Measurements from ENCODE around the gene ARV1.

ARV1 gene

GRCh38 chr1:230978491-230979388 lies at the start of gene ARV1, which contains the start of gene TTC13:
Gene ARV1, plus strand, starts transcription at chr1:230979094. Its CDS starts 12 bp downstream, at chr1:230979106.
Gene TTC13, minus strand, starts transcription at chr1:230978861. Its CDS starts 31 bp downstream, at chr1:230978830.
- peak; percentile 82 to 100 (median 98) for DNase-seq

GRCh38 chr1:230930986-230931385 lies 47.9 kb upstream of the ARV1 start:
- DNase-seq, result no peak

GRCh38 chr1:230935852-230936251 lies 43.0 kb upstream of the ARV1 start:
- DNase-seq, result no peak

DNA sequence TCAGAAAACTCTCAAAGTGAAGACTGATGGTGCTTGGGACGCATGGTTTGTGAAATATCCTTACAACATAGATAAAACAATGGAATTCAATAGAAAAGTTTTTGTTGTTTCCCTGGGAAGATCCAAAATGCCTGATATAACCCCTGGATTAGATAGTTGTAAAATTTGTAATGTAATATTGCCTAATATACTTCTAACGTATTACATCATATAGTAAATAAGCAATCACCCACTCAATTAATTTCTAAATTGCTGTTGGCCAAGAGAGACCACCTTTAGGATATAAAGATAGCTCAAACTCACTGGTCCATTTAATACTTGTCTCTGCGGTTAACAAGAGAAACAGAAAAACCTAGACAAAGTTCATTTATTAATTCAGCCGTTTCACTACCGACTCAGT lies 42.4 kb upstream of the ARV1 start:
- DNase-seq, result no peak

GRCh38 chr1:230937371-230937770 lies 41.5 kb upstream of the ARV1 start:
- no peak for DNase-seq

DNA sequence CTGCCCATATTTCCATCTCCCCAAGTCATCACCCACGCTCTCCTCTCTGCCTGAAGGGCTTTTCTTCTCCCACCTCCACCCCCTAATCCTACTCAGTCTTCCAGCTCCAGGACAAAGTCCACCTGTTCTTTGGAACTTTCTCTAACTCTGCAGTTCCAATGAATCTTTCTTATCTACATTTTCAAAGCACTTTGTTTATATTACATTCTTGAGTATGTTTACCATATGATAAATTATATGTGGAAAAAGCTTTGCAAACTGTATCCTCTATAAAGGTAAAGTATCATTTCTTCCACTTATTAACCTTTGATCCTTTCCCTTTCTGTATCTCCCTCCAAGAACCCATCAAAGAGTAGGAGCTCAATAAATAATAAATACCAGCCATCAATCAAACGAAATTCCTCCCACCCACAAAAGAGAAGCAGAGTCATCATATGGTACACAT lies 39.9 kb upstream of the ARV1 start:
- no peak for DNase-seq

DNA sequence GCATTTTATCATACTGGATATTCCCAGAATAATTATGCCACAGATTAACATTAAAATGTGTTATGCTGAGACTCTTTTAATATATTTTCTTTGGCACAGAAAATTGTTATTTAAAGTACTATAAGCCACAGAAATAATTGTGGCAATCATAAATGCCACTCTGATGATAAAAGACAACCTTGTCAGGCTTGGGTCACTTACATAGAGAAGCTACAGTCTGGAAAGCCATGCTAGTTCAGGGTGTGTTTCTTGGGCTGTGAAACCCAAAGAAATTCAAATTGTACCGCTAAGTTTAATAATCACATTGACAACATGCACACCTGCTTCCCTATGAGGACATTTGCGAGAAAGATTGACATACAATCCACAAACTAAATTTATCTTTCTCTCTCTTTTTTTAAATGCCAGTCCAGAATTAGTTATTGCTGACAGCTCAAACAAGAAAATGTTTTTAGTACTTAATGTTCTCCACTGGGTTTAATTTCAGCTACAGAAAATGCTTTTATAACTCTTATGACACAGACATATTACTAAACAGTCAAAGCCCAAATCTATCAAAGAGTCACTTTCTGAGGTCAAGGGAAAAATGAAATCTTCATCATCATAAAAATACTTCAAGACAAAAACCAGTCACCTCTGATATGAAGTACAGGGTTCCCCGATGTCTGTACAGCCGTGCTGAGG lies 38.9 kb upstream of the ARV1 start:
- DNase-seq, result no peak

DNA sequence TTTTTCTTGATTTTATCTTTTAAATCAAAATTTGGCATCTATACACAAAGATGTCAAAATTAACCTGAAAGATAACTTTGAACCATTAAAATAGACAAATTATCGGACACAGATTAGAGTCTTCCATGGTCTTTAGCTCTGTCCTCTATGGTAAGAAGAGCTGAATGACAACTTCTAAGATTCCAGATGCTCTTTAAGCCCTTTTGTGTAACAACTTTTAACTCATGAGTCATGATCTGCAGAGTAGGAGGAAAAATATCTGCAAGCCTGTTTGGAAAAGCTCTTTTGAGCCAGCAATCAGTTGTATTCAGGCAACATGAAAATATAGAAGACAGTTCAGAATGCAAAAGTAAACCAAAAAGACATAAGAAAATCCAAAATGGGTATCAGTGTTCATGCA lies 38.0 kb upstream of the ARV1 start:
- DNase-seq, result no peak

GRCh38 chr1:230943048-230943593 lies 35.8 kb upstream of the ARV1 start:
- no peak for DNase-seq

DNA sequence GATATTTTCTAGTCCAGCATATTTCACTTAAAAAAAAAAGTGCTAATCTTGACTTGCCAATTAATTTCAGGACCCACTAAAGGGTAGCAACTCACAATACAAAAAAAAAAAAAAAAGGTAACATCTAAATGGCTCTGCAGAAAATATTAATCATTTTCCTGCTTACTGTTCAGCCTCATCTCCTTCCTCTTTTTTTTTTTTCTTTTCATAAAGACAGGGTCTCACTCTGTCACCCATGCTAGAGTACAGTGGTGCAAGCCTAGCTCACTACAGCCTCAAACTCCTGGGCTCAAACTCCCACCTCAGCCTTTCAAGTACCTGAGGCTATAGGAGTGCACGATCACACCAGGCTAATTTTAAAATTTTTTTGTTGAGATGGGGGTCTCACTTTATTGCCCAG lies 30.6 kb upstream of the ARV1 start:
- no peak for DNase-seq

- no peak for DNase-seq
Measured at GRCh38 chr1:230948903-230949302, 30.0 kb upstream of the ARV1 start.

GRCh38 chr1:230950404-230950803 lies 28.5 kb upstream of the ARV1 start:
- DNase-seq, result no peak

GRCh38 chr1:230957580-230957989 lies 21.3 kb upstream of the ARV1 start:
- DNase-seq, result no peak

DNA sequence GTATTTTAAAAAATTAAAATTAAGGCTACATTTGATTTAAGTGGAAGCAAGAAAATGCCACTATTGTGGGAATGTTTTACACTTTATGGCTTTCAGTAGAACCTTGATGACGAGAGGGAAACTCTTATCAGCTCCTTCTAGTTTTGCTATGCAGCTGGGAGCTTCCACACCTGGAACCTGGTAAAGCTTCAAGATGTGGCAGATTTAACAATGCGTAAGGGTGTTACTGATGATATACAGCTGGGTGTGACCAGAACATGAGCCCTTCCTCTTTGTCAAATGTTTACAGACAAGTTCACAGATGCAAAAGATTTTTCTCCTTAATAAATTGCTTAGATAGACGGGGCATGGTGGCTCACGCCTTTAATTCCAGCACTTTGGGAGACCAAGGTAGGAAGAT lies 20.5 kb upstream of the ARV1 start:
- DNase-seq, result no peak

DNA sequence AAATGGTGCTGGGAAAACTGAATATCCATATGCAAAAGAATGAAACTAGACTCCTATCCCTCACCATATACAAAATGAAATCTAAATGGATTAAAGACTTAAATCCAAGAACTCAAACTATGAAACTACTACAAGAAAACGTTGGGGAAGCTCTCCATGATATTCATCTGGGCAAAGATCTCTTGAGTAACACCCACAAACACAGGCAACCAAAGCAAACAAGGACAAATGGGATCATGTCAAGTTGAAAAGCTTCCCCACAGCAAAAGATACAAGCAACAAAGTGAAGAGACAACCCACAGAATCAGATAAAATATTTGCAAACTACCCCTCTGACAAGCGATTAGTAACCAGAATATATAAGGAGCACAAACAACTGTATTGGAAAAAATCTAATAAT lies 14.0 kb upstream of the ARV1 start:
- DNase-seq, result no peak

GRCh38 chr1:230965535-230965934 lies 13.4 kb upstream of the ARV1 start:
- no peak for DNase-seq

DNA sequence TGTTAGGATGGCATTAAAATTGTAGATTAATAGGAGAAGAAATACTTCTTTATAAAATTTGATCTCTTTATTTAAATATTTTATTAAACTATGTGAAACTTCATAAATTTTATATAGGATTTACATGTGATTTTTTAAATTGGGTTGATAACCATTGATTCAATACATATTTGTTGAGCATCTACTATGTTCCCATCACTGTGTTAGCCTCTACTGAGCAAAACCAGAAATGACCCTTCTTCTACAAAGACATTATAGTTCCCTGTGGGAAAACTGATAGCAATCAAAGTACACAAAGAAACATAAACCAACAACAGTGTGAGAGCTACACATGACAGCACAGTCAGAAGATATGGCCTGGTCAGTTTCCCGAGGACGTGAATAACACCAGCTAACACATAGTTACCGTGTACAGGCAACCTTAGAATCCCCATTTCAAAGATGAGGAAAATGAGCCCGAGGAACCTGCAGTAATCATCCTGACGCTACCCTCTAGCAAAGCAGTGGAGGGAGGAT lies 12.5 kb upstream of the ARV1 start:
- no peak for DNase-seq

GRCh38 chr1:230970432-230970831 lies 8.5 kb upstream of the ARV1 start:
- DNase-seq, result no peak

GRCh38 chr1:230971771-230972170 lies 7.1 kb upstream of the ARV1 start:
- DNase-seq, result peak in 3 of 58 donors; percentile 11 to 29 (median 12)

GRCh38 chr1:230972855-230973271 lies 6.0 kb upstream of the ARV1 start:
- no peak for DNase-seq

GRCh38 chr1:230975636-230976035 lies 3.3 kb upstream of the ARV1 start:
- DNase-seq, result no peak

GRCh38 chr1:230976360-230976759 lies 2.5 kb upstream of the ARV1 start:
- DNase-seq, result no peak
